ENCODE measurements around the gene SNX21.
"Not testable (repeated sequence)": the region's sequence is repeated elsewhere in the genome, so short reads cannot be mapped to it uniquely, and the experiment has no call there.

Gene SNX21

GRCh38 chr20:45850238-45850637, 16.6 kb downstream of the SNX21 start:
- no peak for DNase-seq (ENCODE audit: low read depth)

- no peak for DNase-seq (ENCODE audit: low read depth)
These were observed 17.3 kb downstream of the SNX21 start for GRCh38 chr20:45850926-45851325.

- DNase-seq (ENCODE audit: low read depth), result no peak
These were observed 17.9 kb downstream of the SNX21 start for GRCh38 chr20:45851501-45851900.

- DNase-seq (ENCODE audit: low read depth), result no peak
These were observed 18.7 kb downstream of the SNX21 start for GRCh38 chr20:45852326-45852725.

- no peak for DNase-seq (ENCODE audit: low read depth)
These were observed 19.9 kb downstream of the SNX21 start for GRCh38 chr20:45853484-45853883.

GRCh38 chr20:45857114-45857881, 23.7 kb downstream of the SNX21 start, which contains the start of the genes ACOT8 and ZSWIM3:
Gene ACOT8 (minus strand): TSS chr20:45857392. CDS start chr20:45857315, 77 bp downstream.
Gene ZSWIM3 (plus strand): TSS chr20:45857614. CDS start chr20:45857826, 212 bp downstream.
- peak; percentile 100 for DNase-seq (ENCODE audit: low read depth)

GRCh38 chr20:45857882-45858216, 24.2 kb downstream of the SNX21 start:
- DNase-seq (ENCODE audit: low read depth), result no peak

GRCh38 chr20:45859916-45860315, 26.3 kb downstream of the SNX21 start:
- DNase-seq (ENCODE audit: low read depth), result no peak

GRCh38 chr20:45860560-45861220, 27.1 kb downstream of the SNX21 start:
- DNase-seq (ENCODE audit: low read depth), result no peak

GRCh38 chr20:45861221-45862075, 27.8 kb downstream of the SNX21 start:
- DNase-seq (ENCODE audit: low read depth), result no peak

- DNase-seq (ENCODE audit: low read depth), result no peak
These were observed 30.2 kb downstream of the SNX21 start for GRCh38 chr20:45863543-45864470.

- DNase-seq (ENCODE audit: low read depth), result no peak
These were observed 32.9 kb downstream of the SNX21 start for GRCh38 chr20:45866454-45866853.

- no peak for DNase-seq (ENCODE audit: low read depth)
These were observed 33.7 kb downstream of the SNX21 start for GRCh38 chr20:45867136-45867818.

- DNase-seq (ENCODE audit: low read depth), result peak; percentile 75
These were observed 34.2 kb downstream of the SNX21 start for GRCh38 chr20:45867819-45868176.

- DNase-seq (ENCODE audit: low read depth), result no peak
These were observed 39.0 kb downstream of the SNX21 start for GRCh38 chr20:45872626-45873025.

- no peak for DNase-seq (ENCODE audit: low read depth)
These were observed 40.0 kb downstream of the SNX21 start for GRCh38 chr20:45873409-45874103.

GRCh38 chr20:45874104-45874481, 40.5 kb downstream of the SNX21 start:
- DNase-seq (ENCODE audit: low read depth), result not testable (repeated sequence)

- DNase-seq (ENCODE audit: low read depth), result no peak
These were observed 41.0 kb downstream of the SNX21 start for GRCh38 chr20:45874576-45874975.

- no peak for DNase-seq (ENCODE audit: low read depth)
These were observed 44.6 kb downstream of the SNX21 start for GRCh38 chr20:45878076-45878761.

Measured in HS-5 (cell line).